Measurements from ENCODE around the gene HDAC11.
A peak's percentile ranks its signal among the peaks of the same experiment; 100 is the strongest.

Gene HDAC11

GRCh38 chr3:13528217-13528867, 48.2 kb downstream of the HDAC11 start:
- peak; percentile 17 for DNase-seq

- DNase-seq: no peak
These were observed 49.3 kb downstream of the HDAC11 start for GRCh38 chr3:13529196-13530112.

- DNase-seq: no peak
These were observed 50.3 kb downstream of the HDAC11 start for GRCh38 chr3:13530241-13531009.

- DNase-seq: no peak
These were observed 52.0 kb downstream of the HDAC11 start for GRCh38 chr3:13532085-13532484.

- DNase-seq: no peak
These were observed 52.5 kb downstream of the HDAC11 start for GRCh38 chr3:13532631-13533030.

- DNase-seq: no peak
These were observed 53.8 kb downstream of the HDAC11 start for GRCh38 chr3:13533885-13534301.

- DNase-seq: no peak
These were observed 55.4 kb downstream of the HDAC11 start for GRCh38 chr3:13535526-13535875.

- no peak for DNase-seq
These were observed 55.8 kb downstream of the HDAC11 start for GRCh38 chr3:13535905-13536304.

GRCh38 chr3:13536432-13536831, 56.3 kb downstream of the HDAC11 start:
- DNase-seq: no peak

GRCh38 chr3:13536832-13537231, 56.7 kb downstream of the HDAC11 start:
- no peak for DNase-seq

GRCh38 chr3:13537244-13537908, 57.3 kb downstream of the HDAC11 start:
- no peak for DNase-seq

- DNase-seq: no peak
These were observed 57.8 kb downstream of the HDAC11 start for GRCh38 chr3:13537909-13538296.

GRCh38 chr3:13538520-13539291, 58.6 kb downstream of the HDAC11 start:
- DNase-seq: no peak

- DNase-seq: no peak
These were observed 59.2 kb downstream of the HDAC11 start for GRCh38 chr3:13539292-13539638.

- DNase-seq: no peak
These were observed 59.6 kb downstream of the HDAC11 start for GRCh38 chr3:13539671-13540070.

GRCh38 chr3:13540297-13540995, 60.3 kb downstream of the HDAC11 start:
- no peak for DNase-seq

- DNase-seq: no peak
These were observed 61.6 kb downstream of the HDAC11 start for GRCh38 chr3:13541691-13542090.

GRCh38 chr3:13542142-13542541, 62.0 kb downstream of the HDAC11 start:
- no peak for DNase-seq

- DNase-seq: no peak
These were observed 63.1 kb downstream of the HDAC11 start for GRCh38 chr3:13543253-13543652.

- DNase-seq: no peak
These were observed 64.3 kb downstream of the HDAC11 start for GRCh38 chr3:13544293-13544831.

GRCh38 chr3:13544951-13545651, 65.0 kb downstream of the HDAC11 start:
- no peak for DNase-seq
